OCI-LY1 (cell line): ENCODE data around the gene IFT57.

Source experiments
- H2AFZ ChIP-seq: fragments of 200-600 bp; sonication (generic), shearing (Covaris generic); 2 replicates; pipeline ENCODE4 v1.6.0; 2014; ENCODE audit warnings: antibody characterized with exemption, mild to moderate bottlenecking, low read length
- H3F3A ChIP-seq: fragments of 200-600 bp; sonication (generic), shearing (Covaris generic); 2 replicates; pipeline ENCODE4 v1.6.0; 2014; ENCODE audit warnings: mild to moderate bottlenecking, antibody characterized with exemption, low read length, moderate library complexity; ENCODE audit not compliant: insufficient read depth
- H3K27ac ChIP-seq: fragments of 200-600 bp; sonication (generic); 2 replicates; pipeline ENCODE4 v1.5.1; 2014; ENCODE audit warnings: low read length, mixed run types, mild to moderate bottlenecking, low read depth; ENCODE audit not compliant: poor library complexity, severe bottlenecking
- H3K27me3 ChIP-seq: fragments of 200-600 bp; sonication (generic); 2 replicates; pipeline ENCODE4 v1.6.0; 2014; ENCODE audit warnings: antibody characterized with exemption, mild to moderate bottlenecking, low read length, moderate library complexity; ENCODE audit not compliant: insufficient read depth
- H3K36me3 ChIP-seq: fragments of 200-600 bp; sonication (generic); 2 replicates; pipeline ENCODE4 v1.6.1; 2014; ENCODE audit warnings: mild to moderate bottlenecking, antibody characterized with exemption, low read length, moderate library complexity, mixed read lengths; ENCODE audit not compliant: insufficient read depth
- H3K4me1 ChIP-seq: fragments of 200-600 bp; sonication (generic); 2 replicates; pipeline ENCODE4 v1.5.1; 2014; ENCODE audit warnings: mild to moderate bottlenecking, low read length, moderate library complexity; ENCODE audit not compliant: insufficient read depth, severe bottlenecking
- H3K4me2 ChIP-seq: fragments of 200-600 bp; sonication (generic), shearing (Covaris generic); 2 replicates; pipeline ENCODE4 v1.6.1; 2014; ENCODE audit warnings: low read length
- H3K4me3 ChIP-seq: fragments of 200-600 bp; sonication (generic); 2 replicates; pipeline ENCODE4 v1.5.1; 2014; ENCODE audit warnings: low read length, low read depth, mild to moderate bottlenecking, mixed read lengths; ENCODE audit not compliant: poor library complexity, severe bottlenecking
- H3K79me2 ChIP-seq: fragments of 200-600 bp; shearing (Covaris generic); 2 replicates; pipeline ENCODE4 v1.6.1; 2016; ENCODE audit warnings: mixed run types, low read length, mixed read lengths; ENCODE audit not compliant: insufficient read depth
- H3K9ac ChIP-seq: fragments of 200-600 bp; sonication (generic), shearing (Covaris generic); 2 replicates; pipeline ENCODE4 v1.6.1; 2014; ENCODE audit warnings: mild to moderate bottlenecking, low read length, mixed read lengths
- H3K9me2 ChIP-seq: fragments of 200-600 bp; sonication (generic), shearing (Covaris generic); 2 replicates; pipeline ENCODE4 v1.6.1; 2014; ENCODE audit warnings: low read depth, mild to moderate bottlenecking, low read length, mixed read lengths
- H3K9me3 ChIP-seq: fragments of 200-600 bp; shearing (Covaris generic); 2 replicates; pipeline ENCODE4 v1.6.1; 2014; ENCODE audit warnings: low read length, mixed read lengths
- H4K20me1 ChIP-seq: fragments of 200-600 bp; sonication (generic), shearing (Covaris generic); 2 replicates; pipeline ENCODE4 v1.6.0; 2016; ENCODE audit warnings: mild to moderate bottlenecking, low read length; ENCODE audit not compliant: insufficient read depth
- EZH2 ChIP-seq: fragments of 200-600 bp; sonication (generic), shearing (Covaris generic); IDR thresholded peaks from 2 replicates; pipeline ENCODE4 v1.8.0; 2017; ENCODE audit warnings: borderline replicate concordance, mixed run types, mild to moderate bottlenecking, antibody characterized with exemption, low read length, moderate library complexity, mixed read lengths
- TF ChIP-seq, protein P1 (sequence below): fragments of 200-600 bp; sonication (generic), shearing (Covaris generic); IDR thresholded peaks from 2 replicates; pipeline ENCODE4 v1.5.1; 2017; ENCODE audit warnings: mild to moderate bottlenecking, antibody characterized with exemption, low read length, moderate library complexity, mixed read lengths

Gene IFT57

DNA sequence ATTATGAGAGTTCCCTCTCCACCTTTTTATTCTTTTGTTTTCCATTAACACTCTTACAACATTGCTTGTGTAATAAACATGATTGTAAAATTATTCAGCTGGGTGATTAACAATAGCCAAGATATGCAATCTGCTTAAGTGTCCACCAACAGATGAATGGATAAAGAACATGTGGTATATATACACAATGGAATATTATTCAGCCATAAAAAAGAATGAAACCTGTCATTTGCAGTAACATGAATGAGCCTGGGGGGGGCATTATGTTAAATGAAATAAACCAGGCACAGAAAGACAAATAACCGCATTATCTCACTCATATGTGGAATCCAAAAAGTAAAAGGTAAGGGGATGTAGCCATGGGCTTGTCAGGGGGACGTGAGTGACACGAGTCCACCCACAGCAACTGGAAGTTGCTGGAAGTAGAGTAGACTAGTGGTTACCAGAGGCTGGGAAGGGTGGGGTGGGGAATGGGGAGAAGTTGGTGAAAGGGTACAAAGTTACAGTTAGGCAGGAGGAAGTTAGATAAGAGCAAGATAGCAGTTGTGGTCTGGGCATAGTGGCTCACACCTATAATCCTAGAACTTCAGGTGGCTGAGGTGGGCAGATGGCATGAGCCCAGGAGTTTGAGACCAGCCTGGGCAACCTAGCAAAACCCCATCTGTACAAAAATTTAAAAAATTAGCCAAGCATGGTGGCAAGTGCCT is 102.7 kb downstream of the IFT57 start:
- Histone ChIP-seq H3K4me3 (no peak overlapping the region), H2AFZ (no peak overlapping the region), H3K9me2 (no peaks in the 10 kb centered on the region), H3K9me3 (no peaks in the 10 kb centered on the region), H3F3A (no peaks in the 10 kb centered on the region), H3K36me3 (no peaks in the 10 kb centered on the region), H3K9ac (no peak overlapping the region), H4K20me1 (no peaks in the 10 kb centered on the region), H3K4me1 (peaks cover 24% of the 10 kb centered on the region), H3K27me3 (no peaks in the 10 kb centered on the region), H3K27ac (no peak overlapping the region), H3K4me2 (no peak overlapping the region), H3K79me2 (no peaks in the 10 kb centered on the region)
- TF ChIP-seq, protein P1, sequence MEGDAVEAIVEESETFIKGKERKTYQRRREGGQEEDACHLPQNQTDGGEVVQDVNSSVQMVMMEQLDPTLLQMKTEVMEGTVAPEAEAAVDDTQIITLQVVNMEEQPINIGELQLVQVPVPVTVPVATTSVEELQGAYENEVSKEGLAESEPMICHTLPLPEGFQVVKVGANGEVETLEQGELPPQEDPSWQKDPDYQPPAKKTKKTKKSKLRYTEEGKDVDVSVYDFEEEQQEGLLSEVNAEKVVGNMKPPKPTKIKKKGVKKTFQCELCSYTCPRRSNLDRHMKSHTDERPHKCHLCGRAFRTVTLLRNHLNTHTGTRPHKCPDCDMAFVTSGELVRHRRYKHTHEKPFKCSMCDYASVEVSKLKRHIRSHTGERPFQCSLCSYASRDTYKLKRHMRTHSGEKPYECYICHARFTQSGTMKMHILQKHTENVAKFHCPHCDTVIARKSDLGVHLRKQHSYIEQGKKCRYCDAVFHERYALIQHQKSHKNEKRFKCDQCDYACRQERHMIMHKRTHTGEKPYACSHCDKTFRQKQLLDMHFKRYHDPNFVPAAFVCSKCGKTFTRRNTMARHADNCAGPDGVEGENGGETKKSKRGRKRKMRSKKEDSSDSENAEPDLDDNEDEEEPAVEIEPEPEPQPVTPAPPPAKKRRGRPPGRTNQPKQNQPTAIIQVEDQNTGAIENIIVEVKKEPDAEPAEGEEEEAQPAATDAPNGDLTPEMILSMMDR: no peak

DNA sequence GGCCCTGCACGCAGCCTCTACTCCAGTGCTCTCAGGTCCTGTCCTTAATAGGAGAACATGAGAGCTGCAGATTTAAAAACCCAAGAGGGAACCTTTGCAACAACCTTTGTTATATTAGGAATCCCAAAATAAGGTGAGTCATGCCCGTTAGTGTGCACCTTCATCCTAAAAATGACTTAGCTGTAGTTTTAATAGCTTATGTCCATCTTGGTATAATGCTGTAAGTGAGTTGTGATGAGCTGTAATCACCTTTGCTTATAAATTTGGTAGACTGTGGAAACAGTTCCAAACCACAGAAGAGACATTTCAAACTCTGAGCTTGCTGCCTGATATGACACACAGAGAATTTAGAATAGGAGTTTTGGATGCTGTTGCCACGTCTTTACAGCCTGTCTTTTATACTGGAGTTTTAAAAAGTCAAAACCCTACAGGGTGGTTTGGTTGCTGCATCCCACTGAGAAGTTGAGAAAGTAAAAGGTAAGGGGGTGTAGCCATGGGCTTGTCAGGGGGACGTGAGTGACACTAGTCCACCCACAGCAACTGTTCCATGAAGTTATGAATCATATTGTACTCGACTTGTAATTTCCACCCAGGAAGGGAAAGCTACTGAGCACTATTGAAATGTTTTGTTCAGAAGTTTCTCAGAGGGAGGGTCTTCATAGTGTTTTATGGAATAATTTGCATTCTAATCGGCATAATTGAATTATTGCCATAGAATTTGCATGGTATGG is 104.0 kb downstream of the IFT57 start:
- H3K27me3 ChIP-seq: no peaks in the 10 kb centered on the region
- no peak overlapping the region for H3K27ac ChIP-seq
- no peak overlapping the region for H3K9ac ChIP-seq
- H2AFZ ChIP-seq: no peak overlapping the region
- H4K20me1 ChIP-seq: no peaks in the 10 kb centered on the region
- H3K4me3 ChIP-seq: no peak overlapping the region
- no peak overlapping the region for H3K4me2 ChIP-seq
- H3K79me2 ChIP-seq: no peaks in the 10 kb centered on the region
- no peaks in the 10 kb centered on the region for H3K36me3 ChIP-seq
- H3F3A ChIP-seq: no peaks in the 10 kb centered on the region
- TF ChIP-seq, protein P1: no peak
- TF ChIP-seq EZH2: no peak
- peaks cover 10% of the 10 kb centered on the region for H3K4me1 ChIP-seq
- no peaks in the 10 kb centered on the region for H3K9me2 ChIP-seq
- H3K9me3 ChIP-seq: no peaks in the 10 kb centered on the region

DNA sequence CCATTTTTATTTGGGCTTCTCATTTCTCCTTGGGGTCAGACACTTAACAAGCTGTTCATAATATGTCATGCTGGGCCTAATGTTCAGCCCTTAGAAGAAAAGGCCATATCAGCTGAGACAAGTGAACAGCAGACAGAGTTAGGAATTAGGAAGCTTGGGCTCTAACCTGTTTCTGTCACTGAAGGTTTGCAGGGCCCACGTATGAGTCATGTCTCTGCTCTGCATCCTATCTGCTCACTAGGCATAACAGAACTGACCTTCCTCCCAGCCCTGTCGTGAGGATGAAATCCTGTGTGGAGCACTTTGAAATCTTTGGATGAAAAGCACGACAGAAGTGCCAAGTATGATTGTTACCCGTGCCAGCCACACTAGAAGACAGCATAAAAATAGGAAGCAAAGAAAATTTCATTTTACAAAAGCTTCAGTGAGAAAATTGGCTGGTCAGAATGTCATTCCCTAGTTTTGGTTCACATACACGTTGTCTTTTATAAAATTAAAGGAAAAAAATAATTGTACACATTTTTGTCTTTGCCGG is 104.9 kb downstream of the IFT57 start:
- H4K20me1 ChIP-seq: no peaks in the 10 kb centered on the region
- H3K9me2 ChIP-seq: no peaks in the 10 kb centered on the region
- H3K9ac ChIP-seq: no peak overlapping the region
- H2AFZ ChIP-seq: no peak overlapping the region; the same call in 1 of the 2 replicates
- H3K27me3 ChIP-seq: no peaks in the 10 kb centered on the region
- no peak overlapping the region for H3K4me2 ChIP-seq
- H3K4me3 ChIP-seq: no peak overlapping the region
- TF ChIP-seq, protein P1: no peak
- no peak for TF ChIP-seq EZH2
- H3K9me3 ChIP-seq: no peaks in the 10 kb centered on the region
- no peaks in the 10 kb centered on the region for H3K79me2 ChIP-seq
- no peaks in the 10 kb centered on the region for H3F3A ChIP-seq
- H3K4me1 ChIP-seq: peaks cover 3% of the 10 kb centered on the region
- H3K36me3 ChIP-seq: no peaks in the 10 kb centered on the region
- H3K27ac ChIP-seq: no peak overlapping the region
